ENCODE measurements around the gene NF1.

- no peak for TF ChIP-seq CTCF (IDR thresholded peaks at IDR 0.05 in 8 of 11, conservative IDR thresholded peaks at IDR 0.05 in 3 of 11)
- TF ChIP-seq POLR2A (IDR thresholded peaks at IDR 0.05), result no peak
- no peak for TF ChIP-seq POLR2AphosphoS5 (IDR thresholded peaks at IDR 0.05)
These were observed 296.1 kb downstream of the NF1 start for GRCh38 chr17:31390748-31391495.
